ENCODE results near the gene UBE3C. TPM values are rescaled to one million over a fixed set of nuclear protein-coding genes. Genes with fewer than 3 reads are reported as not detected.

The UBE3C gene
- total and polyA plus RNA-seq, 9 of the 15 experiments (the other 6 are each of a cell fraction or from before 2014, with no cell fraction given), result 9.6 to 91.7 (median 75.4) TPM

DNA sequence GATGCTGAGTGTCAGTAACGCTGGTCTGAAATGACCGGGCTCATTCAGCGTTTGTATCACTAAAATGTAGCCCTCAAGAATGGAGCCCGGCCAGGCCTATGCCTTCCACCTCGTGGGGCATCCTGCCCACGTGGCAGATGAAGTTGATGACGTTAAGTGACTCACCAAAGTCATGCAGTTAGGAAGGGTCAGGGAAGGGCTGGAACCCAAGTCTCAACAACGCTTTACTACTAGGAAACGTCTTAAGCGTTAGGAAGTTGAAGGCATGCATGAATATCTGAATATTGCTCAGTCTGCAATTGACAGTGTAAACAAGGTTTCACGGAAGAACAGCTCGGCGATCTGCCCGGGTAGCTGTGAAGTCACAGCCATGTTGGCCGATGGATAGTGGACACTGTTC, 14.0 kb upstream of the UBE3C start (continued):
- TF ChIP-seq, protein P1, sequence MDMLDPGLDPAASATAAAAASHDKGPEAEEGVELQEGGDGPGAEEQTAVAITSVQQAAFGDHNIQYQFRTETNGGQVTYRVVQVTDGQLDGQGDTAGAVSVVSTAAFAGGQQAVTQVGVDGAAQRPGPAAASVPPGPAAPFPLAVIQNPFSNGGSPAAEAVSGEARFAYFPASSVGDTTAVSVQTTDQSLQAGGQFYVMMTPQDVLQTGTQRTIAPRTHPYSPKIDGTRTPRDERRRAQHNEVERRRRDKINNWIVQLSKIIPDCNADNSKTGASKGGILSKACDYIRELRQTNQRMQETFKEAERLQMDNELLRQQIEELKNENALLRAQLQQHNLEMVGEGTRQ (CRISPR knock-in tag; IDR thresholded peaks at IDR 0.05), result peak; percentile 40; the same call in 1 of the 2 replicates
- TF ChIP-seq ZNF431 (CRISPR knock-in tag; IDR thresholded peaks at IDR 0.05), result no peak
- TF ChIP-seq, protein P2, sequence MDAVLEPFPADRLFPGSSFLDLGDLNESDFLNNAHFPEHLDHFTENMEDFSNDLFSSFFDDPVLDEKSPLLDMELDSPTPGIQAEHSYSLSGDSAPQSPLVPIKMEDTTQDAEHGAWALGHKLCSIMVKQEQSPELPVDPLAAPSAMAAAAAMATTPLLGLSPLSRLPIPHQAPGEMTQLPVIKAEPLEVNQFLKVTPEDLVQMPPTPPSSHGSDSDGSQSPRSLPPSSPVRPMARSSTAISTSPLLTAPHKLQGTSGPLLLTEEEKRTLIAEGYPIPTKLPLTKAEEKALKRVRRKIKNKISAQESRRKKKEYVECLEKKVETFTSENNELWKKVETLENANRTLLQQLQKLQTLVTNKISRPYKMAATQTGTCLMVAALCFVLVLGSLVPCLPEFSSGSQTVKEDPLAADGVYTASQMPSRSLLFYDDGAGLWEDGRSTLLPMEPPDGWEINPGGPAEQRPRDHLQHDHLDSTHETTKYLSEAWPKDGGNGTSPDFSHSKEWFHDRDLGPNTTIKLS (IDR thresholded peaks at IDR 0.05; ENCODE audit: borderline replicate concordance, low read depth), result peak; percentile 70; the same call in 1 of the 2 replicates
- TF ChIP-seq, protein P3, sequence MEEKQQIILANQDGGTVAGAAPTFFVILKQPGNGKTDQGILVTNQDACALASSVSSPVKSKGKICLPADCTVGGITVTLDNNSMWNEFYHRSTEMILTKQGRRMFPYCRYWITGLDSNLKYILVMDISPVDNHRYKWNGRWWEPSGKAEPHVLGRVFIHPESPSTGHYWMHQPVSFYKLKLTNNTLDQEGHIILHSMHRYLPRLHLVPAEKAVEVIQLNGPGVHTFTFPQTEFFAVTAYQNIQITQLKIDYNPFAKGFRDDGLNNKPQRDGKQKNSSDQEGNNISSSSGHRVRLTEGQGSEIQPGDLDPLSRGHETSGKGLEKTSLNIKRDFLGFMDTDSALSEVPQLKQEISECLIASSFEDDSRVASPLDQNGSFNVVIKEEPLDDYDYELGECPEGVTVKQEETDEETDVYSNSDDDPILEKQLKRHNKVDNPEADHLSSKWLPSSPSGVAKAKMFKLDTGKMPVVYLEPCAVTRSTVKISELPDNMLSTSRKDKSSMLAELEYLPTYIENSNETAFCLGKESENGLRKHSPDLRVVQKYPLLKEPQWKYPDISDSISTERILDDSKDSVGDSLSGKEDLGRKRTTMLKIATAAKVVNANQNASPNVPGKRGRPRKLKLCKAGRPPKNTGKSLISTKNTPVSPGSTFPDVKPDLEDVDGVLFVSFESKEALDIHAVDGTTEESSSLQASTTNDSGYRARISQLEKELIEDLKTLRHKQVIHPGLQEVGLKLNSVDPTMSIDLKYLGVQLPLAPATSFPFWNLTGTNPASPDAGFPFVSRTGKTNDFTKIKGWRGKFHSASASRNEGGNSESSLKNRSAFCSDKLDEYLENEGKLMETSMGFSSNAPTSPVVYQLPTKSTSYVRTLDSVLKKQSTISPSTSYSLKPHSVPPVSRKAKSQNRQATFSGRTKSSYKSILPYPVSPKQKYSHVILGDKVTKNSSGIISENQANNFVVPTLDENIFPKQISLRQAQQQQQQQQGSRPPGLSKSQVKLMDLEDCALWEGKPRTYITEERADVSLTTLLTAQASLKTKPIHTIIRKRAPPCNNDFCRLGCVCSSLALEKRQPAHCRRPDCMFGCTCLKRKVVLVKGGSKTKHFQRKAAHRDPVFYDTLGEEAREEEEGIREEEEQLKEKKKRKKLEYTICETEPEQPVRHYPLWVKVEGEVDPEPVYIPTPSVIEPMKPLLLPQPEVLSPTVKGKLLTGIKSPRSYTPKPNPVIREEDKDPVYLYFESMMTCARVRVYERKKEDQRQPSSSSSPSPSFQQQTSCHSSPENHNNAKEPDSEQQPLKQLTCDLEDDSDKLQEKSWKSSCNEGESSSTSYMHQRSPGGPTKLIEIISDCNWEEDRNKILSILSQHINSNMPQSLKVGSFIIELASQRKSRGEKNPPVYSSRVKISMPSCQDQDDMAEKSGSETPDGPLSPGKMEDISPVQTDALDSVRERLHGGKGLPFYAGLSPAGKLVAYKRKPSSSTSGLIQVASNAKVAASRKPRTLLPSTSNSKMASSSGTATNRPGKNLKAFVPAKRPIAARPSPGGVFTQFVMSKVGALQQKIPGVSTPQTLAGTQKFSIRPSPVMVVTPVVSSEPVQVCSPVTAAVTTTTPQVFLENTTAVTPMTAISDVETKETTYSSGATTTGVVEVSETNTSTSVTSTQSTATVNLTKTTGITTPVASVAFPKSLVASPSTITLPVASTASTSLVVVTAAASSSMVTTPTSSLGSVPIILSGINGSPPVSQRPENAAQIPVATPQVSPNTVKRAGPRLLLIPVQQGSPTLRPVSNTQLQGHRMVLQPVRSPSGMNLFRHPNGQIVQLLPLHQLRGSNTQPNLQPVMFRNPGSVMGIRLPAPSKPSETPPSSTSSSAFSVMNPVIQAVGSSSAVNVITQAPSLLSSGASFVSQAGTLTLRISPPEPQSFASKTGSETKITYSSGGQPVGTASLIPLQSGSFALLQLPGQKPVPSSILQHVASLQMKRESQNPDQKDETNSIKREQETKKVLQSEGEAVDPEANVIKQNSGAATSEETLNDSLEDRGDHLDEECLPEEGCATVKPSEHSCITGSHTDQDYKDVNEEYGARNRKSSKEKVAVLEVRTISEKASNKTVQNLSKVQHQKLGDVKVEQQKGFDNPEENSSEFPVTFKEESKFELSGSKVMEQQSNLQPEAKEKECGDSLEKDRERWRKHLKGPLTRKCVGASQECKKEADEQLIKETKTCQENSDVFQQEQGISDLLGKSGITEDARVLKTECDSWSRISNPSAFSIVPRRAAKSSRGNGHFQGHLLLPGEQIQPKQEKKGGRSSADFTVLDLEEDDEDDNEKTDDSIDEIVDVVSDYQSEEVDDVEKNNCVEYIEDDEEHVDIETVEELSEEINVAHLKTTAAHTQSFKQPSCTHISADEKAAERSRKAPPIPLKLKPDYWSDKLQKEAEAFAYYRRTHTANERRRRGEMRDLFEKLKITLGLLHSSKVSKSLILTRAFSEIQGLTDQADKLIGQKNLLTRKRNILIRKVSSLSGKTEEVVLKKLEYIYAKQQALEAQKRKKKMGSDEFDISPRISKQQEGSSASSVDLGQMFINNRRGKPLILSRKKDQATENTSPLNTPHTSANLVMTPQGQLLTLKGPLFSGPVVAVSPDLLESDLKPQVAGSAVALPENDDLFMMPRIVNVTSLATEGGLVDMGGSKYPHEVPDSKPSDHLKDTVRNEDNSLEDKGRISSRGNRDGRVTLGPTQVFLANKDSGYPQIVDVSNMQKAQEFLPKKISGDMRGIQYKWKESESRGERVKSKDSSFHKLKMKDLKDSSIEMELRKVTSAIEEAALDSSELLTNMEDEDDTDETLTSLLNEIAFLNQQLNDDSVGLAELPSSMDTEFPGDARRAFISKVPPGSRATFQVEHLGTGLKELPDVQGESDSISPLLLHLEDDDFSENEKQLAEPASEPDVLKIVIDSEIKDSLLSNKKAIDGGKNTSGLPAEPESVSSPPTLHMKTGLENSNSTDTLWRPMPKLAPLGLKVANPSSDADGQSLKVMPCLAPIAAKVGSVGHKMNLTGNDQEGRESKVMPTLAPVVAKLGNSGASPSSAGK (IDR thresholded peaks at IDR 0.05), result peak; percentile 95
- TF ChIP-seq, protein P4, sequence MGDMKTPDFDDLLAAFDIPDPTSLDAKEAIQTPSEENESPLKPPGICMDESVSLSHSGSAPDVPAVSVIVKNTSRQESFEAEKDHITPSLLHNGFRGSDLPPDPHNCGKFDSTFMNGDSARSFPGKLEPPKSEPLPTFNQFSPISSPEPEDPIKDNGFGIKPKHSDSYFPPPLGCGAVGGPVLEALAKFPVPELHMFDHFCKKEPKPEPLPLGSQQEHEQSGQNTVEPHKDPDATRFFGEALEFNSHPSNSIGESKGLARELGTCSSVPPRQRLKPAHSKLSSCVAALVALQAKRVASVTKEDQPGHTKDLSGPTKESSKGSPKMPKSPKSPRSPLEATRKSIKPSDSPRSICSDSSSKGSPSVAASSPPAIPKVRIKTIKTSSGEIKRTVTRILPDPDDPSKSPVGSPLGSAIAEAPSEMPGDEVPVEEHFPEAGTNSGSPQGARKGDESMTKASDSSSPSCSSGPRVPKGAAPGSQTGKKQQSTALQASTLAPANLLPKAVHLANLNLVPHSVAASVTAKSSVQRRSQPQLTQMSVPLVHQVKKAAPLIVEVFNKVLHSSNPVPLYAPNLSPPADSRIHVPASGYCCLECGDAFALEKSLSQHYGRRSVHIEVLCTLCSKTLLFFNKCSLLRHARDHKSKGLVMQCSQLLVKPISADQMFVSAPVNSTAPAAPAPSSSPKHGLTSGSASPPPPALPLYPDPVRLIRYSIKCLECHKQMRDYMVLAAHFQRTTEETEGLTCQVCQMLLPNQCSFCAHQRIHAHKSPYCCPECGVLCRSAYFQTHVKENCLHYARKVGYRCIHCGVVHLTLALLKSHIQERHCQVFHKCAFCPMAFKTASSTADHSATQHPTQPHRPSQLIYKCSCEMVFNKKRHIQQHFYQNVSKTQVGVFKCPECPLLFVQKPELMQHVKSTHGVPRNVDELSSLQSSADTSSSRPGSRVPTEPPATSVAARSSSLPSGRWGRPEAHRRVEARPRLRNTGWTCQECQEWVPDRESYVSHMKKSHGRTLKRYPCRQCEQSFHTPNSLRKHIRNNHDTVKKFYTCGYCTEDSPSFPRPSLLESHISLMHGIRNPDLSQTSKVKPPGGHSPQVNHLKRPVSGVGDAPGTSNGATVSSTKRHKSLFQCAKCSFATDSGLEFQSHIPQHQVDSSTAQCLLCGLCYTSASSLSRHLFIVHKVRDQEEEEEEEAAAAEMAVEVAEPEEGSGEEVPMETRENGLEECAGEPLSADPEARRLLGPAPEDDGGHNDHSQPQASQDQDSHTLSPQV (IDR thresholded peaks at IDR 0.05), result peak; percentile 59; the same call in 1 of the 2 replicates
- TF ChIP-seq, protein P5, sequence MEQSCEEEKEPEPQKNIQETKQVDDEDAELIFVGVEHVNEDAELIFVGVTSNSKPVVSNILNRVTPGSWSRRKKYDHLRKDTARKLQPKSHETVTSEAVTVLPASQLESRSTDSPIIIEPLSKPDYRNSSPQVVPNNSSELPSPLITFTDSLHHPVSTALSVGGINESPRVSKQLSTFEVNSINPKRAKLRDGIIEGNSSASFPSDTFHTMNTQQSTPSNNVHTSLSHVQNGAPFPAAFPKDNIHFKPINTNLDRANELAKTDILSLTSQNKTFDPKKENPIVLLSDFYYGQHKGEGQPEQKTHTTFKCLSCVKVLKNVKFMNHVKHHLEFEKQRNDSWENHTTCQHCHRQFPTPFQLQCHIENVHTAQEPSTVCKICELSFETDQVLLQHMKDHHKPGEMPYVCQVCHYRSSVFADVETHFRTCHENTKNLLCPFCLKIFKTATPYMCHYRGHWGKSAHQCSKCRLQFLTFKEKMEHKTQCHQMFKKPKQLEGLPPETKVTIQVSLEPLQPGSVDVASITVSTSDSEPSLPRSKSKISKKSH (CRISPR knock-in tag; IDR thresholded peaks at IDR 0.05), result no peak
- TF ChIP-seq ESRRA (IDR thresholded peaks at IDR 0.05; ENCODE audit: borderline replicate concordance, low read depth), result 0 out of 2 replicates have a peak, but pooled peaks have one; percentile 6

Data from K562 (cell line).